ENCODE results near the gene MYB. TPM values are rescaled to one million over a fixed set of nuclear protein-coding genes. Genes with fewer than 3 reads are reported as not detected.

Gene MYB
- total RNA-seq, 1 experiment from 2014 or later = 3.7 TPM

GRCh38 chr6:135258970-135259369, 77.9 kb downstream of the MYB start (continued):
- TF ChIP-seq POLR2AphosphoS5 (IDR thresholded peaks at IDR 0.05; ENCODE audit: low read depth, low read length) = no peak
- no peak for TF ChIP-seq POLR2A (IDR thresholded peaks at IDR 0.05; ENCODE audit: borderline replicate concordance, extremely low read depth, insufficient read depth, insufficient read length)
- no peak for TF ChIP-seq EZH2phosphoT487 (IDR thresholded peaks at IDR 0.05; ENCODE audit: borderline replicate concordance)

- no peak for DNase-seq (ENCODE audit: low read depth, low spot score)
- H3K9me3 ChIP-seq (ENCODE audit: control insufficient read depth in 1 of 2, insufficient read depth in 1 of 2, low read depth in 1 of 2, low read length in 2 of 2) = no peaks in the 10 kb centered on the region
- H3K4me2 ChIP-seq (ENCODE audit: low read length) = no peak overlapping the region
- no peaks in the 10 kb centered on the region for H4K20me1 ChIP-seq (ENCODE audit: insufficient read depth)
- H3K36me3 ChIP-seq (ENCODE audit: control insufficient read depth in 1 of 2, insufficient read depth in 2 of 2, low read length in 2 of 2) = no peaks in the 10 kb centered on the region
- H3K4me3 ChIP-seq (replicated peaks in 1 of 2; ENCODE audit: low read depth in 1 of 2, low read length in 2 of 2) = no peak overlapping the region
- no peak overlapping the region for H2AFZ ChIP-seq (ENCODE audit: low read depth, low read length, poor library complexity, severe bottlenecking)
- ChIA-PET RAD21 (ENCODE audit: low non-redundant PET in 1 of 2, low total read pairs in 2 of 2, uncharacterized antibody in 2 of 2, unreplicated experiment in 2 of 2) (no interaction called here), CTCF (no interaction called here), POLR2A (no interaction called here)
- no peaks in the 10 kb centered on the region for H3K79me2 ChIP-seq (ENCODE audit: insufficient read depth, low read length)
- intact Hi-C loops (cut with micrococcal nuclease) = no loop called here
- H3K9me2 ChIP-seq (ENCODE audit: insufficient read depth) = no peaks in the 10 kb centered on the region
- H3K9ac ChIP-seq (ENCODE audit: low read length) = no peak overlapping the region
- BruUV-seq (replicated peaks) = no TSS peak
- ATAC-seq = no peak
- no peak for TF ChIP-seq SRF (IDR thresholded peaks at IDR 0.05; ENCODE audit: low read depth)
- TF ChIP-seq RAD21 (IDR thresholded peaks at IDR 0.05; ENCODE audit: low read depth) = no peak
- TF ChIP-seq YY1 (IDR thresholded peaks at IDR 0.05; ENCODE audit: extremely low read depth, insufficient replicate concordance, low read depth, low read length) = no peak
- no peak for TF ChIP-seq ZBTB33 (IDR thresholded peaks at IDR 0.05; ENCODE audit: extremely low read depth, insufficient replicate concordance, low read length)
- no peak for TF ChIP-seq ZFX (IDR thresholded peaks at IDR 0.05)
- no peak for TF ChIP-seq REST (IDR thresholded peaks at IDR 0.05; ENCODE audit: low read depth)
- H3K27me3 ChIP-seq (ENCODE audit: insufficient read depth, low read length) = no peaks in the 10 kb centered on the region
- H3K27ac ChIP-seq (ENCODE audit: low read depth, low read length) = no peak overlapping the region
- no peaks in the 10 kb centered on the region for H3K4me1 ChIP-seq (ENCODE audit: control insufficient read depth in 1 of 2, insufficient read depth in 2 of 2, low read length in 2 of 2)
Measured at GRCh38 chr6:135260612-135261011, 79.5 kb downstream of the MYB start.
